ENCODE data around the gene CCSER2.
A peak's percentile ranks its signal among the peaks of the same experiment; 100 is the strongest.
"Not testable (repeated sequence)": the region's sequence is repeated elsewhere in the genome, so short reads cannot be mapped to it uniquely, and the experiment has no call there.

Gene CCSER2

GRCh38 chr10:84522612-84523462 lies 194.4 kb downstream of the CCSER2 start:
- no peak for DNase-seq (ENCODE audit: low read depth)

- DNase-seq (ENCODE audit: low read depth) = no peak
Measured at GRCh38 chr10:84523526-84523925, 195.1 kb downstream of the CCSER2 start.

- no peak for DNase-seq (ENCODE audit: low read depth)
Measured at GRCh38 chr10:84524435-84524834, 196.0 kb downstream of the CCSER2 start.

- no peak for DNase-seq (ENCODE audit: low read depth)
Measured at GRCh38 chr10:84525120-84525806, 196.9 kb downstream of the CCSER2 start.

GRCh38 chr10:84525807-84526182 lies 197.4 kb downstream of the CCSER2 start:
- not testable (repeated sequence) for DNase-seq (ENCODE audit: low read depth)

GRCh38 chr10:84527386-84527785 lies 199.0 kb downstream of the CCSER2 start:
- not testable (repeated sequence) for DNase-seq (ENCODE audit: low read depth)

GRCh38 chr10:84528526-84528925 lies 200.1 kb downstream of the CCSER2 start:
- not testable (repeated sequence) for DNase-seq (ENCODE audit: low read depth)

- DNase-seq (ENCODE audit: low read depth) = no peak
Measured at GRCh38 chr10:84530724-84531325, 202.4 kb downstream of the CCSER2 start.

- no peak for DNase-seq (ENCODE audit: low read depth)
Measured at GRCh38 chr10:84531396-84531795, 203.0 kb downstream of the CCSER2 start.

GRCh38 chr10:84534168-84534567 lies 205.8 kb downstream of the CCSER2 start:
- no peak for DNase-seq (ENCODE audit: low read depth)

- DNase-seq (ENCODE audit: low read depth) = no peak
Measured at GRCh38 chr10:84537447-84537931, 209.1 kb downstream of the CCSER2 start.

GRCh38 chr10:84538036-84538435 lies 209.6 kb downstream of the CCSER2 start:
- DNase-seq (ENCODE audit: low read depth) = no peak

- DNase-seq (ENCODE audit: low read depth) = no peak
Measured at GRCh38 chr10:84539216-84539615, 210.8 kb downstream of the CCSER2 start.

GRCh38 chr10:84540022-84540616 lies 211.7 kb downstream of the CCSER2 start:
- no peak for DNase-seq (ENCODE audit: low read depth)

- peak; percentile 47 for DNase-seq (ENCODE audit: low read depth)
Measured at GRCh38 chr10:84540617-84541288, 212.4 kb downstream of the CCSER2 start.

GRCh38 chr10:84541289-84541637 lies 212.9 kb downstream of the CCSER2 start:
- DNase-seq (ENCODE audit: low read depth) = no peak

- no peak for DNase-seq (ENCODE audit: low read depth)
Measured at GRCh38 chr10:84542522-84543490, 214.4 kb downstream of the CCSER2 start.

GRCh38 chr10:84543948-84544347 lies 215.6 kb downstream of the CCSER2 start:
- no peak for DNase-seq (ENCODE audit: low read depth)

- no peak for DNase-seq (ENCODE audit: low read depth)
Measured at GRCh38 chr10:84545651-84546050, 217.3 kb downstream of the CCSER2 start.

GRCh38 chr10:84546609-84547008 lies 218.2 kb downstream of the CCSER2 start:
- DNase-seq (ENCODE audit: low read depth) = no peak

GRCh38 chr10:84547616-84548015 lies 219.2 kb downstream of the CCSER2 start:
- no peak for DNase-seq (ENCODE audit: low read depth)

Data from stimulated activated CD8-positive, alpha-beta memory T cell treated with anti-CD3 and anti-CD28 coated beads, Interleukin-15, amount 100 ng/mL, for 24 hours (primary cell).